ENCODE results near the gene SLC2A8.

DNA sequence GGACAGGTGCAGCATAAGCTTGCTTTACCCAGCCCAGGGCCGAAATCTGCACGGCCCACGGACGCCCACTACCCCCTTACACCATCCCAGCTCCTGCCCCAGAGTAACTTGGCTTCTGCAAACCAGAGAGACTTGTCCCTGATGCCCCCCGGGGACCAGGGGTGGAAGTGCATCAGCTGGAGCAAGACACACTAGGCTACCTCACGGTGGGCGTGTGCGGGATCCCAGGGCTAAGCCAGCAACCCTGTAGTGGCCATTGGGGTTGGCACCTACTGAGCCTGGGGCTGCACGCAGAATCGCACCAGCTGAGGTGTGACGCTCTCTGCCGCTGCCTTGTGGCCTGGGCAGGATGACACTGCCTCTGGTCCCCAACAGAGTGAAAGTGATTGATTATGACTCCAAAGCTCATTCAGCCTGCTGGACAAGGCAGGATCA is 21.1 kb downstream of the SLC2A8 start:
- TF ChIP-seq EP300 (IDR thresholded peaks at IDR 0.05) (no peak), POLR2A (IDR thresholded peaks at IDR 0.05) (no peak)
- TF ChIP-seq, protein P1, sequence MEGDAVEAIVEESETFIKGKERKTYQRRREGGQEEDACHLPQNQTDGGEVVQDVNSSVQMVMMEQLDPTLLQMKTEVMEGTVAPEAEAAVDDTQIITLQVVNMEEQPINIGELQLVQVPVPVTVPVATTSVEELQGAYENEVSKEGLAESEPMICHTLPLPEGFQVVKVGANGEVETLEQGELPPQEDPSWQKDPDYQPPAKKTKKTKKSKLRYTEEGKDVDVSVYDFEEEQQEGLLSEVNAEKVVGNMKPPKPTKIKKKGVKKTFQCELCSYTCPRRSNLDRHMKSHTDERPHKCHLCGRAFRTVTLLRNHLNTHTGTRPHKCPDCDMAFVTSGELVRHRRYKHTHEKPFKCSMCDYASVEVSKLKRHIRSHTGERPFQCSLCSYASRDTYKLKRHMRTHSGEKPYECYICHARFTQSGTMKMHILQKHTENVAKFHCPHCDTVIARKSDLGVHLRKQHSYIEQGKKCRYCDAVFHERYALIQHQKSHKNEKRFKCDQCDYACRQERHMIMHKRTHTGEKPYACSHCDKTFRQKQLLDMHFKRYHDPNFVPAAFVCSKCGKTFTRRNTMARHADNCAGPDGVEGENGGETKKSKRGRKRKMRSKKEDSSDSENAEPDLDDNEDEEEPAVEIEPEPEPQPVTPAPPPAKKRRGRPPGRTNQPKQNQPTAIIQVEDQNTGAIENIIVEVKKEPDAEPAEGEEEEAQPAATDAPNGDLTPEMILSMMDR (IDR thresholded peaks at IDR 0.05), result no peak

All from ovary (tissue), 3 donors.